Large intestine (tissue), 3 donors: ENCODE data around the gene MTUS2. TPM values are rescaled to one million over a fixed set of nuclear protein-coding genes. Genes with fewer than 3 reads are reported as not detected.

Experiments
- DNase-seq, 2 donors: peaks; one replicate each; pipeline versions ENCODE4 v3.0.0 to v3.0.0-alpha.2; 2013
- H3K27ac ChIP-seq: one replicate; pipeline ENCODE4 v1.5.1; 2013; ENCODE audit warnings: low read length
- H3K27me3 ChIP-seq: 2 replicates; pipeline ENCODE4 v1.6.1; 2013; ENCODE audit warnings: low read length; ENCODE audit not compliant: control insufficient read depth, insufficient read depth
- H3K36me3 ChIP-seq: 2 replicates; pipeline ENCODE4 v1.6.1; 2013; ENCODE audit warnings: low read length; ENCODE audit not compliant: control insufficient read depth, insufficient read depth
- H3K4me1 ChIP-seq: one replicate; pipeline ENCODE4 v1.6.1; 2013; ENCODE audit warnings: low read length; ENCODE audit not compliant: control insufficient read depth, insufficient read depth
- H3K4me3 ChIP-seq: one replicate; pipeline ENCODE4 v1.5.1; 2013; ENCODE audit warnings: low read length
- H3K9me3 ChIP-seq: one replicate; pipeline ENCODE4 v1.6.1; 2013; ENCODE audit warnings: mild to moderate bottlenecking, low read depth, low read length, moderate library complexity; ENCODE audit not compliant: control insufficient read depth
- WGBS: methylation state at CpG from one replicate; pipeline ENCODE4 v1.1.5; 2013; ENCODE audit warnings: low lambda C conversion rate; ENCODE audit not compliant: insufficient coverage; 5-methylcytosine and 5-hydroxymethylcytosine counted together
- polyA plus RNA-seq: library from polyadenylated mRNA; unstranded; fragments of 120-200 nt; gene quantifications from one replicate; pipeline ENCODE4 v1.2.1, GENCODE V29; 2013

The MTUS2 gene
- polyA plus RNA-seq, 1 donor, result 1.9 TPM

DNA sequence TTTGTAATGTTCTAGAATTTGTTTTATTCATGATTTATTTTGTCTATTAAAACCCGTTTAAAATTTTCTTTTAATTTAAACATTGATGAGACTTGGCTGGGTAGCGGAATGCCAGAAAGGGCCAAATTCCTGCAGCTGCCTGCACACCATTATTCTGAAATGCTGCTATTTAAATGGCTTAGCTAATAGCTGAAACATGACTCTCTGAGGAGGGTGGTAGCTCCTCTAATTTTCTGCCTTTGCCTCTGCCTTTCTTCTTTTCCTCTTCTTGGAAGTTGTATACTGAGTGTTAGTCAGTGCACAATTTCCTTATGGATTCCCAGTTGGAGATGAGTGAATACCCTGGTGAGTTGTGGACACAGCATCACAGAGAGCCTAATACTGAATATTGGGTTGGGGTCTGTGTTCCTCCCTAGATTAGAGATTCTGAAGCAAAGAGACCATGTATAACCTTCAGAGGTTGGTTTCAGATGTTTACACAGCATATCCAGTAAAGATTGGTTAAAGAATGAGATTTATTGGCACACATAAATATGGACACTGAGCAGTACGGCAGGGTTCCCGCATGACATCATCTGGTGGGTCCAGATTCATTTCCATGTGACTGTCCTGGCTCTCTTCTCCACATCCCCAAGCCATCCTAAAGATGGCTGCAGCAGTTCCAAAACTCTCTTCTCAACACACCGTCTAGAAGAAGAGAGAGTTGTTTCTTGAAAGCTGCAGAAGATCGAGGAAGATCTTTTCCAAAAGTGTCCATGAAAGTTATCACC lies 55.9 kb downstream of the MTUS2 start:
- no peaks in the 10 kb centered on the region for H3K36me3 ChIP-seq
- no peak overlapping the region for H3K27ac ChIP-seq
- no peaks in the 10 kb centered on the region for H3K9me3 ChIP-seq
- no peak for DNase-seq
- WGBS, result no CpG with 5 or more reads among the region's 6 CpGs
- H3K27me3 ChIP-seq, result no peaks in the 10 kb centered on the region
- H3K4me1 ChIP-seq, result no peaks in the 10 kb centered on the region
- no peak overlapping the region for H3K4me3 ChIP-seq

- H3K4me3 ChIP-seq, result no peak overlapping the region
- H3K27ac ChIP-seq, result no peak overlapping the region
- DNase-seq, result no peak
- H3K36me3 ChIP-seq, result no peaks in the 10 kb centered on the region
- 90% methylated on average over 4 of the region's 4 CpGs for WGBS
- H3K4me1 ChIP-seq, result no peaks in the 10 kb centered on the region
- H3K27me3 ChIP-seq, result no peaks in the 10 kb centered on the region
- H3K9me3 ChIP-seq, result no peaks in the 10 kb centered on the region
Measured at GRCh38 chr13:28877408-28877807, 57.3 kb downstream of the MTUS2 start.

DNA sequence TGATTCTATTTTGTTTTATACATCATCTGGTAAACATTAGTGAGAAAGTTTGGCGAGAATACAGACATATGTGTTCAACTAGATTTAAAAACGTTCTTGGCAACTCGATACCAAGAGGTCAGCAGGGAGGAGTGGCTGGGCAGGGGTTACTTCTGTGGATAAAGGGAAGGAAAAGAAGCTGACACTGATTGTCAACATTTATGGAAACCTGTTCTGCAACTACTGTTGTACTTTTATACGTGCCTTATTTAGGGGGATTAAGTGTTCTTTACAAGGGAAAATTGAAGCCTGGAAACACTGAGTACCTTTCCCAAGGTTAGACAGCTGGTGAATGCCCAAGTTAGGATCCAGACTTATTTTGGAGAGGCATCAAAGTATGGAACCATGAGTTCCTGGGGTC lies 65.0 kb downstream of the MTUS2 start:
- DNase-seq, result no peak
- no peaks in the 10 kb centered on the region for H3K36me3 ChIP-seq
- H3K4me3 ChIP-seq, result no peak overlapping the region
- H3K27ac ChIP-seq, result no peak overlapping the region
- WGBS, result no CpG with 5 or more reads among the region's 4 CpGs
- H3K4me1 ChIP-seq, result no peaks in the 10 kb centered on the region
- no peaks in the 10 kb centered on the region for H3K27me3 ChIP-seq
- no peaks in the 10 kb centered on the region for H3K9me3 ChIP-seq

DNA sequence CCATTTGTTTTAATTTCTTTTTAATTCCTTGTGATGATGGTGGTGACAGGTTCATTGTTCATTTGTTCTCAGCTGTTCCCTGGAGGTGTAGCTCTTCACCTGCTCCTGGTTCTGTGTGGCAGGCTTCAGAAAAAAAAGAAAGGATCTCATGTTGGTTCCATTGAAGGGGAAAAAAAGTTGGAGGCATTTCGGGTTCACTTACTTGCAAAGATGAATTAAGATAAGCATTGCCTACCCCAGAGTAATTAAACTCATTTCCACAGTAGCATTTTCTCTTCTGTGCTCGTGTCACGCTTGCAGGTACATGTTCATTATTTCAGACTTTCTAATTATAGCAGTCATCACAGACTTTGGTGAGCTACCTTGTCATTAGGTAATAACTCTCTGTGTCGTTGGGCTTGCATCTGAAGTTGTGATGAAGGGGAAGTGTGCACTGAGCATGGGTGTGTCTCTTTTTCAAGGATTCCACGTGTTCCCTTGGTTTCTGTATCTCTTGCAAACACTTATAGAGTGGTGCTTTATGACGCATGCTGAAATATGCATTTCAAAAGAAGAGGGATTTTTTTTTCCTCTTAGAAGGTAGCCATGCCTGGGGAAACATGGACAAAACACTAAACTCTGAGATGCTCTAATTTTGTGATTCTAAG lies 69.1 kb downstream of the MTUS2 start:
- no peaks in the 10 kb centered on the region for H3K9me3 ChIP-seq
- H3K4me3 ChIP-seq, result no peak overlapping the region
- WGBS, result 38% methylated on average over 1 of the region's 6 CpGs
- no peaks in the 10 kb centered on the region for H3K36me3 ChIP-seq
- DNase-seq, result no peak
- H3K4me1 ChIP-seq, result no peaks in the 10 kb centered on the region
- no peaks in the 10 kb centered on the region for H3K27me3 ChIP-seq
- no peak overlapping the region for H3K27ac ChIP-seq

DNA sequence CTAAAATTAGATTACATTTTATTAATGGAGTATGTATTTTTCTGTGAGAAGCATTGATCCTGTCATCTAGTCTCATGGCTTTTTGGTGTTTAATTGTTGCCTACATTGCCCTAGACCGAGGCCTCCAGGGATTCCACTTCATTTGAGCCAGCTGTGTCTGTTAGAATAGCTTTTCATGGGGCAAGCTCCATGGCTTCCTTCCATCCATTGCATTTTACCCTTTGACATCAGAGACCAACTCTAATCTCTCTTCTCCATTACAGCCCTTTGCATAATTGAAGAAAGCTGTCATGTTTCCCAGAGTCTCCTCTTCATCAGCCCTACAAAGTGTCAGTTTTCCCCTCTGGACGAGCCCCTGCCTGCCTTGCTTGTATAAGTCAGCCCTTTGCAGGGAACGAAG lies 70.6 kb downstream of the MTUS2 start:
- no peaks in the 10 kb centered on the region for H3K36me3 ChIP-seq
- H3K27me3 ChIP-seq, result no peaks in the 10 kb centered on the region
- DNase-seq, result no peak
- no peak overlapping the region for H3K4me3 ChIP-seq
- no peak overlapping the region for H3K27ac ChIP-seq
- H3K4me1 ChIP-seq, result no peaks in the 10 kb centered on the region
- no CpG with 5 or more reads among the region's 3 CpGs for WGBS
- H3K9me3 ChIP-seq, result no peaks in the 10 kb centered on the region

GRCh38 chr13:28918030-28918429 lies 97.9 kb downstream of the MTUS2 start:
- WGBS, result 100% methylated on average over 2 of the region's 2 CpGs
- no peaks in the 10 kb centered on the region for H3K27me3 ChIP-seq
- no peaks in the 10 kb centered on the region for H3K4me1 ChIP-seq
- no peaks in the 10 kb centered on the region for H3K9me3 ChIP-seq
- no peaks in the 10 kb centered on the region for H3K36me3 ChIP-seq
- H3K27ac ChIP-seq, result no peak overlapping the region
- DNase-seq, result no peak
- no peak overlapping the region for H3K4me3 ChIP-seq

GRCh38 chr13:28922341-28922740 lies 102.2 kb downstream of the MTUS2 start:
- Histone ChIP-seq H3K4me3 (no peak overlapping the region), H3K27me3 (no peaks in the 10 kb centered on the region), H3K4me1 (no peaks in the 10 kb centered on the region), H3K36me3 (no peaks in the 10 kb centered on the region), H3K27ac (no peak overlapping the region), H3K9me3 (no peaks in the 10 kb centered on the region)
- no CpG with 5 or more reads among the region's 6 CpGs for WGBS
- DNase-seq, result no peak

DNA sequence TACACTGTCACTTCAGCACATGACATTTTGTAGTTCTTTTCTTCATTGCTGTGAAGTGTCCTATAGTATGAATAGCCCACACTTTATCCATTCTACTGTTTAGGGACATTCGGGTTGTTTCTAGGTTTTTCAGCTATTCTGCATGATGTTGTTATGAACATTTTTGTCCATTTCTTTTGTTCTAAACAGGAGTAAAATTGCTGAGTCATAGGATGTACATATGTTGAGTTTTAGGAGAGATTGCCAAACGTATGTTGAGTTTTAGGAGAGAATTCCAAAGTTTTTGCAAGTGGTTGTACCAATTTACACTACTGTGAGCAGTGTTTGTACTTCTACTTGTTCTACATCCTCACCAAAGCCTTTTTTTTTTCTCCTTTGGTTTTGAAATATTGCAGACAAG lies 115.0 kb downstream of the MTUS2 start:
- Histone ChIP-seq H3K4me1 (no peaks in the 10 kb centered on the region), H3K9me3 (no peaks in the 10 kb centered on the region), H3K4me3 (no peak overlapping the region), H3K27ac (no peak overlapping the region), H3K36me3 (no peaks in the 10 kb centered on the region), H3K27me3 (no peaks in the 10 kb centered on the region)
- WGBS, result 80% methylated on average over 1 of the region's 2 CpGs
- DNase-seq, result no peak

- no peaks in the 10 kb centered on the region for H3K27me3 ChIP-seq
- H3K27ac ChIP-seq, result no peak overlapping the region
- no peaks in the 10 kb centered on the region for H3K9me3 ChIP-seq
- no peaks in the 10 kb centered on the region for H3K36me3 ChIP-seq
- no peak overlapping the region for H3K4me3 ChIP-seq
- H3K4me1 ChIP-seq, result no peaks in the 10 kb centered on the region
- no peak for DNase-seq
- 100% methylated on average over 1 of the region's 2 CpGs for WGBS
Measured at GRCh38 chr13:28942906-28943305, 122.8 kb downstream of the MTUS2 start.

DNA sequence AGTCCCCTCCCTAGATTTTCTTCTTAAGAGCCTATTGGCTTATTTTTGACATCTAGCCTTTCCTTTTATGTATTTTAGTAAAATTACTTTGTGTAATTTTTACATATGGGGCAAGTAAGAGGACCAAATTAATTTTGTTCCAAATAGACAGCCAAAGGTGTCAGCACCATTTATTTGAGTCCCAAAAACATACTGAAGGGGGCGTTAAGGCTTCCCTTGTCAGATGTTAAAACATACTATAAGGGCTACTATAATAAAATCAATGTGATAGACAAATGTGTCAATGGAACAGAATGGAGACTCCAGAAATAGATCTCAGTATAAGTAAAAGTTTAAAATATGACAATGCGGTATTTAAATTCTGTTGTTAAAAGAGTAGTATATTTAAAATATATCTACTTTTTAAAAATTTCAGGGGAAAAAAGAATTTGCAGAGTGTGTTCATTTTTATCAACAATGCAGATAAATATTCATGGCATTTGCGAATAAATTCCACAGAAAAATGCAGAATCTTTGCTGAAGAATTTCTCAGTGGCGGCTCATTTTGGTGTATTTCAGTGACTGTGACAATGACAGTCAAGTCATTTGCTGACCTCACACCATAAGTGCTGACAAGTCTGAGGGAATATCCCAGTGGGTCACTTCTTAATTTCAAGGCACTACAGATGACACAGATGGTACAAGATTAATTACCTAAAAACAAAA lies 133.7 kb downstream of the MTUS2 start:
- no peak for DNase-seq

More for the DNA sequence above, 133.7 kb downstream of the MTUS2 start:
- Histone ChIP-seq H3K9me3 (no peaks in the 10 kb centered on the region), H3K27ac (no peak overlapping the region), H3K27me3 (no peaks in the 10 kb centered on the region), H3K4me1 (no peaks in the 10 kb centered on the region), H3K4me3 (no peak overlapping the region), H3K36me3 (no peaks in the 10 kb centered on the region)
- 83% methylated on average over 1 of the region's 4 CpGs for WGBS
